ENCODE data around the gene AUTS2.

Gene AUTS2

DNA sequence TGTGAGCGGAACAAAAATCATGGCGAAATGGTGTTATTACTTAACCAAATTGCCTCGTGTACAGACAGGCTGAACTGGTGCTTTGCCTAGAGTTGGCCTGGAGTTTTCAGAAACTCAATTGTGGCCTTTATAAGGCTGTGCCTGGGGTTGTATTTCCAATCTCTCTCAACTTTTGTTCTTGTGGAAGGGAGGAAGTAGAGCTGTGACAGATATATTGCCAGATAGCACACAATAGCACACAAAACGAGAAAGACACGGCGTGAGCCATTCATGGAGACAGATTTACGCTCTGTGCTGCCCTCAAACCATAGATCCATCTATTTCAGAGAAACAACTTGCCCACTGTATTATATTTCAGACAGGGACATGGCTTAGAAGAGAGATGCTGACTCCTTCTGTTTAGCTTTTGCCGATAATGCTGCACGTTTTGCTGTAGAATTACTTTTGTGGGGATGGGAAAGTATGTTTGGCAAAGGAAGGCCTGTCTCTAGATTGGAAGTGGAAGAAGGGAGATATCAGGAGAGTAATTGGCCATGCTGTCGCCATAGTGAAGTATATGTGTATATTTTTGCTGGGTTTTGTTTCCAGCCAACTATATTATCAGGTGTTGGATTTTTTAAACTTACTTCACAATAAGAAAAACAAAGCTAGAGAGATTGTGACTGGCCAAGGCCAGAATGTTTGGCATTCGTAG, 80.4 kb downstream of the AUTS2 start (continued):
- TF ChIP-seq ZNF157 (tag by site-specific recombination; IDR thresholded peaks at IDR 0.05) = no peak
- TF ChIP-seq ZNF600 (tag by site-specific recombination; IDR thresholded peaks at IDR 0.05) = peak; percentile 78
- no peak for TF ChIP-seq EGR2 (tag by site-specific recombination; IDR thresholded peaks at IDR 0.05; ENCODE audit: low read depth)
- TF ChIP-seq, protein P1, sequence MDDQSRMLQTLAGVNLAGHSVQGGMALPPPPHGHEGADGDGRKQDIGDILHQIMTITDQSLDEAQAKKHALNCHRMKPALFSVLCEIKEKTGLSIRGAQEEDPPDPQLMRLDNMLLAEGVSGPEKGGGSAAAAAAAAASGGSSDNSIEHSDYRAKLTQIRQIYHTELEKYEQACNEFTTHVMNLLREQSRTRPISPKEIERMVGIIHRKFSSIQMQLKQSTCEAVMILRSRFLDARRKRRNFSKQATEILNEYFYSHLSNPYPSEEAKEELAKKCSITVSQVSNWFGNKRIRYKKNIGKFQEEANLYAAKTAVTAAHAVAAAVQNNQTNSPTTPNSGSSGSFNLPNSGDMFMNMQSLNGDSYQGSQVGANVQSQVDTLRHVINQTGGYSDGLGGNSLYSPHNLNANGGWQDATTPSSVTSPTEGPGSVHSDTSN (CRISPR knock-in tag; IDR thresholded peaks at IDR 0.05) = no peak
- TF ChIP-seq ZXDB (tag by site-specific recombination; IDR thresholded peaks at IDR 0.05) = peak; percentile 89
- no peak for TF ChIP-seq ZNF335 (tag by site-specific recombination; conservative IDR thresholded peaks at IDR 0.05)
- TF ChIP-seq, protein P2, sequence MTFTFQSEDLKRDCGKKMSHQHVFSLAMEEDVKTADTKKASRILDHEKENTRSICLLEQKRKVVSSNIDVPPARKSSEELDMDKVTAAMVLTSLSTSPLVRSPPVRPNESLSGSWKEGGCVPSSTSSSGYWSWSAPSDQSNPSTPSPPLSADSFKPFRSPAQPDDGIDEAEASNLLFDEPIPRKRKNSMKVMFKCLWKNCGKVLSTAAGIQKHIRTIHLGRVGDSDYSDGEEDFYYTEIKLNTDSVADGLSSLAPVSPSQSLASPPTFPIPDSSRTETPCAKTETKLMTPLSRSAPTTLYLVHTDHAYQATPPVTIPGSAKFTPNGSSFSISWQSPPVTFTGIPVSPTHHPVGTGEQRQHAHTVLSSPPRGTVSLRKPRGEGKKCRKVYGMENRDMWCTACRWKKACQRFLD (tag by site-specific recombination; IDR thresholded peaks at IDR 0.05) = no peak
- TF ChIP-seq ZNF701 (tag by site-specific recombination; IDR thresholded peaks at IDR 0.05) = no peak
- TF ChIP-seq, protein P3, sequence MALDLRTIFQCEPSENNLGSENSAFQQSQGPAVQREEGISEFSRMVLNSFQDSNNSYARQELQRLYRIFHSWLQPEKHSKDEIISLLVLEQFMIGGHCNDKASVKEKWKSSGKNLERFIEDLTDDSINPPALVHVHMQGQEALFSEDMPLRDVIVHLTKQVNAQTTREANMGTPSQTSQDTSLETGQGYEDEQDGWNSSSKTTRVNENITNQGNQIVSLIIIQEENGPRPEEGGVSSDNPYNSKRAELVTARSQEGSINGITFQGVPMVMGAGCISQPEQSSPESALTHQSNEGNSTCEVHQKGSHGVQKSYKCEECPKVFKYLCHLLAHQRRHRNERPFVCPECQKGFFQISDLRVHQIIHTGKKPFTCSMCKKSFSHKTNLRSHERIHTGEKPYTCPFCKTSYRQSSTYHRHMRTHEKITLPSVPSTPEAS (tag by site-specific recombination; IDR thresholded peaks at IDR 0.05) = no peak
- TF ChIP-seq ZNF521 (tag by site-specific recombination; IDR thresholded peaks at IDR 0.05) = no peak
- TF ChIP-seq ZNF174 (tag by site-specific recombination; IDR thresholded peaks at IDR 0.05) = no peak
- TF ChIP-seq, protein P4, sequence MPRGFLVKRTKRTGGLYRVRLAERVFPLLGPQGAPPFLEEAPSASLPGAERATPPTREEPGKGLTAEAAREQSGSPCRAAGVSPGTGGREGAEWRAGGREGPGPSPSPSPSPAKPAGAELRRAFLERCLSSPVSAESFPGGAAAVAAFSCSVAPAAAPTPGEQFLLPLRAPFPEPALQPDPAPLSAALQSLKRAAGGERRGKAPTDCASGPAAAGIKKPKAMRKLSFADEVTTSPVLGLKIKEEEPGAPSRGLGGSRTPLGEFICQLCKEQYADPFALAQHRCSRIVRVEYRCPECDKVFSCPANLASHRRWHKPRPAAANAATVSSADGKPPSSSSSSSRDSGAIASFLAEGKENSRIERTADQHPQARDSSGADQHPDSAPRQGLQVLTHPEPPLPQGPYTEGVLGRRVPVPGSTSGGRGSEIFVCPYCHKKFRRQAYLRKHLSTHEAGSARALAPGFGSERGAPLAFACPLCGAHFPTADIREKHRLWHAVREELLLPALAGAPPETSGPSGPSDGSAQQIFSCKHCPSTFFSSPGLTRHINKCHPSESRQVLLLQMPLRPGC (tag by site-specific recombination; IDR thresholded peaks at IDR 0.05) = 0 out of 2 replicates have a peak, but pooled peaks have one; percentile 34
- TF ChIP-seq, protein P5, sequence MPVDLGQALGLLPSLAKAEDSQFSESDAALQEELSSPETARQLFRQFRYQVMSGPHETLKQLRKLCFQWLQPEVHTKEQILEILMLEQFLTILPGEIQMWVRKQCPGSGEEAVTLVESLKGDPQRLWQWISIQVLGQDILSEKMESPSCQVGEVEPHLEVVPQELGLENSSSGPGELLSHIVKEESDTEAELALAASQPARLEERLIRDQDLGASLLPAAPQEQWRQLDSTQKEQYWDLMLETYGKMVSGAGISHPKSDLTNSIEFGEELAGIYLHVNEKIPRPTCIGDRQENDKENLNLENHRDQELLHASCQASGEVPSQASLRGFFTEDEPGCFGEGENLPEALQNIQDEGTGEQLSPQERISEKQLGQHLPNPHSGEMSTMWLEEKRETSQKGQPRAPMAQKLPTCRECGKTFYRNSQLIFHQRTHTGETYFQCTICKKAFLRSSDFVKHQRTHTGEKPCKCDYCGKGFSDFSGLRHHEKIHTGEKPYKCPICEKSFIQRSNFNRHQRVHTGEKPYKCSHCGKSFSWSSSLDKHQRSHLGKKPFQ (tag by site-specific recombination; IDR thresholded peaks at IDR 0.05) = peak; percentile 57
- TF ChIP-seq, protein P6, sequence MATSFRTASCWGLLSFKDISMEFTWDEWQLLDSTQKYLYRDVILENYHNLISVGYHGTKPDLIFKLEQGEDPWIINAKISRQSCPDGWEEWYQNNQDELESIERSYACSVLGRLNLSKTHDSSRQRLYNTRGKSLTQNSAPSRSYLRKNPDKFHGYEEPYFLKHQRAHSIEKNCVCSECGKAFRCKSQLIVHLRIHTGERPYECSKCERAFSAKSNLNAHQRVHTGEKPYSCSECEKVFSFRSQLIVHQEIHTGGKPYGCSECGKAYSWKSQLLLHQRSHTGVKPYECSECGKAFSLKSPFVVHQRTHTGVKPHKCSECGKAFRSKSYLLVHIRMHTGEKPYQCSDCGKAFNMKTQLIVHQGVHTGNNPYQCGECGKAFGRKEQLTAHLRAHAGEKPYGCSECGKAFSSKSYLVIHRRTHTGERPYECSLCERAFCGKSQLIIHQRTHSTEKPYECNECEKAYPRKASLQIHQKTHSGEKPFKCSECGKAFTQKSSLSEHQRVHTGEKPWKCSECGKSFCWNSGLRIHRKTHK (tag by site-specific recombination; IDR thresholded peaks at IDR 0.05) = no peak
- TF ChIP-seq ZBTB20 (tag by site-specific recombination; IDR thresholded peaks at IDR 0.05) = 0 out of 2 replicates have a peak, but pooled peaks have one; percentile 22
- TF ChIP-seq ZNF664 (tag by site-specific recombination; IDR thresholded peaks at IDR 0.05) = 0 out of 2 replicates have a peak, but pooled peaks have one; percentile 28
- 0 out of 2 replicates have a peak, but pooled peaks have one; percentile 43 for TF ChIP-seq ZBTB1 (tag by site-specific recombination; IDR thresholded peaks at IDR 0.05)
- peak; percentile 97 for TF ChIP-seq WT1 (tag by site-specific recombination; IDR thresholded peaks at IDR 0.05)
- peak; percentile 64; the same call in 1 of the 2 replicates for TF ChIP-seq ZNF610 (tag by site-specific recombination; IDR thresholded peaks at IDR 0.05; ENCODE audit: borderline replicate concordance)
- peak; percentile 68; the same call in 1 of the 2 replicates for TF ChIP-seq MZF1 (tag by site-specific recombination; IDR thresholded peaks at IDR 0.05; ENCODE audit: borderline replicate concordance)
- TF ChIP-seq ZNF366 (tag by site-specific recombination; conservative IDR thresholded peaks at IDR 0.05) = no peak
- TF ChIP-seq, protein P7, sequence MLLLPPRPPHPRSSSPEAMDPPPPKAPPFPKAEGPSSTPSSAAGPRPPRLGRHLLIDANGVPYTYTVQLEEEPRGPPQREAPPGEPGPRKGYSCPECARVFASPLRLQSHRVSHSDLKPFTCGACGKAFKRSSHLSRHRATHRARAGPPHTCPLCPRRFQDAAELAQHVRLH (tag by site-specific recombination; IDR thresholded peaks at IDR 0.05) = no peak
- TF ChIP-seq SP7 (tag by site-specific recombination; IDR thresholded peaks at IDR 0.05) = peak; percentile 61
- TF ChIP-seq, protein P8, sequence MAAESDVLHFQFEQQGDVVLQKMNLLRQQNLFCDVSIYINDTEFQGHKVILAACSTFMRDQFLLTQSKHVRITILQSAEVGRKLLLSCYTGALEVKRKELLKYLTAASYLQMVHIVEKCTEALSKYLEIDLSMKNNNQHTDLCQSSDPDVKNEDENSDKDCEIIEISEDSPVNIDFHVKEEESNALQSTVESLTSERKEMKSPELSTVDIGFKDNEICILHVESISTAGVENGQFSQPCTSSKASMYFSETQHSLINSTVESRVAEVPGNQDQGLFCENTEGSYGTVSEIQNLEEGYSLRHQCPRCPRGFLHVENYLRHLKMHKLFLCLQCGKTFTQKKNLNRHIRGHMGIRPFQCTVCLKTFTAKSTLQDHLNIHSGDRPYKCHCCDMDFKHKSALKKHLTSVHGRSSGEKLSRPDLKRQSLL (tag by site-specific recombination; IDR thresholded peaks at IDR 0.05) = 0 out of 2 replicates have a peak, but pooled peaks have one; percentile 28
- TF ChIP-seq ZNF37A (tag by site-specific recombination; IDR thresholded peaks at IDR 0.05) = no peak
- no peak for TF ChIP-seq PRDM1 (tag by site-specific recombination; IDR thresholded peaks at IDR 0.05)
